ENCODE results near the gene TMEM242. TPM values are rescaled to one million over a fixed set of nuclear protein-coding genes. Genes with fewer than 3 reads are reported as not detected.

TMEM242 gene
- 1 to 10 TPM; 3.9 to 7.7 (median 6.3) TPM for total RNA-seq

DNA sequence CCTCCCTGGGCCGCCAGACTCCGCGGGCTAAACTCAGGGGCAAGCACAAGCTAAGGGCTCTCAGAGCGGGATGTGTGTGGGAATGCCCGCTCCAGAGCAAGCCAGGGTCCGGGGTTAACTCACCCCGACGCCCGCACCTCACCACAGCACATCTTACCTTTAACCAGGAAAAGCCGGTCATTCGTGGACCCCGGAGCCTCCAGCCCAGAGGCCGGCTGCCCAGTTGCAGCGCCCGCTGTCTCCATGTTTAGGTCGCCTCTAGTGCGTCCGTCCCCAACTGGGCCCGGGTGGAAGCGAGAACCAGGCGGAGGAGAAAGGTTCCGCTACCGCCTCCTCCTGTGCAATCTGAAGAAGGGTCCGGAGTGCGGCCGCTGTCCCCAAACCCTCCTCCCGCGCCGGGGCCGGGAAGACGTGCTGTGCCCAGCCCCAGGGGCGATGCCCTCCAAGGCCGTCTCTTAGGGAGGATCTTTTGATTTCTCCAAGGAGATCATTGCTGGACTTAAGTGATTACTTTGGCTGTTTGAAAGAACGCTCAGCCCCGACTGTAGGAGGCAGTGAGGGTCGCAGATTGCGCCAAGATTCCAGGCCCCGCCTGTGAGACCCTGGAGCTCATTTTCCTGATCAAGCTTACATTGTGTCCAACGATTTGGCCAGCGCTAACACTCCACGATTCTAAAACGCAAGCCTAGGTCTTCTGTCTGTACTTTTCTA lies at the start of gene TMEM242:
TMEM242 (minus strand) TSS at position 265 of the 711 bp plus-strand sequence; CDS start at position 245, 20 bp downstream.
- ATAC-seq, result peak; percentile 95
- TF ChIP-seq POLR2A (IDR thresholded peaks at IDR 0.05), result peak; percentile 78
- TF ChIP-seq, protein P1, sequence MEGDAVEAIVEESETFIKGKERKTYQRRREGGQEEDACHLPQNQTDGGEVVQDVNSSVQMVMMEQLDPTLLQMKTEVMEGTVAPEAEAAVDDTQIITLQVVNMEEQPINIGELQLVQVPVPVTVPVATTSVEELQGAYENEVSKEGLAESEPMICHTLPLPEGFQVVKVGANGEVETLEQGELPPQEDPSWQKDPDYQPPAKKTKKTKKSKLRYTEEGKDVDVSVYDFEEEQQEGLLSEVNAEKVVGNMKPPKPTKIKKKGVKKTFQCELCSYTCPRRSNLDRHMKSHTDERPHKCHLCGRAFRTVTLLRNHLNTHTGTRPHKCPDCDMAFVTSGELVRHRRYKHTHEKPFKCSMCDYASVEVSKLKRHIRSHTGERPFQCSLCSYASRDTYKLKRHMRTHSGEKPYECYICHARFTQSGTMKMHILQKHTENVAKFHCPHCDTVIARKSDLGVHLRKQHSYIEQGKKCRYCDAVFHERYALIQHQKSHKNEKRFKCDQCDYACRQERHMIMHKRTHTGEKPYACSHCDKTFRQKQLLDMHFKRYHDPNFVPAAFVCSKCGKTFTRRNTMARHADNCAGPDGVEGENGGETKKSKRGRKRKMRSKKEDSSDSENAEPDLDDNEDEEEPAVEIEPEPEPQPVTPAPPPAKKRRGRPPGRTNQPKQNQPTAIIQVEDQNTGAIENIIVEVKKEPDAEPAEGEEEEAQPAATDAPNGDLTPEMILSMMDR (IDR thresholded peaks at IDR 0.05 in 4 of 5, conservative IDR thresholded peaks at IDR 0.05 in 1 of 5), result peak in 4 of 5 experiments; percentile 41 to 48 (median 42)
- peak within 1 kb of the TSS; percentile 89 to 94 (median 92) for H3K27ac ChIP-seq
- H3K36me3 ChIP-seq, result peaks cover 0 to 10% of the 10 kb centered on the region in 2 donors
- H3K27me3 ChIP-seq, result no peaks in the 10 kb centered on the region
- in situ Hi-C loops (cut with MboI; ENCODE audit: low sequenced_read_pairs in 4 of 4), result loop anchor here in 2 of 4 donors (10.0 kb wide), 2 partner anchors 51 to 271 kb away; no protein-coding TSS in a partner anchor
- no peaks in the 10 kb centered on the region for H3K9me3 ChIP-seq
- DNase-seq, result peak; percentile 85 to 90
- H3K4me3 ChIP-seq, result peak within 1 kb of the TSS; percentile 73 to 91 (median 80)
- intact Hi-C loops (cut with DNase I; ENCODE audit: low total_unique reads), result loop anchor here (2.0 kb wide), 1 partner anchor 57 kb away; the partner anchor contains the start of gene ZDHHC14
- peaks cover 16 to 31% of the 10 kb centered on the region in 2 donors for H3K4me1 ChIP-seq

DNA sequence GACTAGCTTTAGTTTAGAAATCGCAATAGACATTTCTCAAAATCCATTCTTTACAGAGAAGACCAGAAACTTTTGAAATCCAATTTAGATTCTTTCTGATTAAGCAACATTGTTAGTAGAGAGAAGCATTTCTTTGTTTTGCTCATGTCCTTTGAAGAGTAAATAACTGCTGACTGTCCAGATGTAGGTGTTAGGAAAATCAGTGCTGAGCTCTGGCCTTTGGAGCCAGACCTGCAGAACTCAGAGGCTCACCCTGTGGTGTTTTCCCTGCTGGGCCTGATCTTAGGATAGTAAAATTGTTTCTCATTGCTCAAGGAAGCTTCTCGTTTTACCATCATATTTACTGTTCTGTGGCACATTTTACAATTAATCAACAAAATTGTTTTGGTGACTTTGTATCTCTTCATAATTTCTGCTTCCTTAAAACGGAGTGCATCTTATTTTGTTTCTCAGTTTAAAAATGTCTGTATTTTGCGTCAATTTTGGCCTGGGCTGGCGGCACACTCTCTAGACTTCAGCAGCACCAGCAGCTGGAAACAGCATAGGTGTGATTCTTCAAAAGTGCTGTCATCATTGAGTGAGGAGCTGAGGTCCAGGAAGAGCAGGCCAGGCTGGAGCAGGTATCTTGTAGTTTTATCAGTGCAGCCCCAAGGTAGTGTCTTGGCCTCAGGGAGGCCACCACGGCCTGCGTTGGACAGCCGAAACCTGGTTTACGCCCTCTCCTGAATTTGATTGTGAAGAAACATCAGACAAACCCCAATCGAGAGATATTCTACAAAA lies 49.4 kb upstream of the TMEM242 start:
- Histone ChIP-seq H3K36me3 (no peaks in the 10 kb centered on the region), H3K27ac (no peak overlapping the region), H3K27me3 (no peaks in the 10 kb centered on the region), H3K4me1 (no peaks in the 10 kb centered on the region), H3K4me3 (no peak overlapping the region), H3K9me3 (no peaks in the 10 kb centered on the region)
- no peak for DNase-seq
- in situ Hi-C loops (cut with MboI; ENCODE audit: low sequenced_read_pairs in 4 of 4), result loop anchor here in 1 of 4 donors (10.0 kb wide), 1 partner anchor 48 kb away; the partner anchor contains the start of gene TMEM242
- intact Hi-C loops (cut with DNase I; ENCODE audit: low total_unique reads), result no loop called here
- no peak for ATAC-seq
- TF ChIP-seq POLR2A (IDR thresholded peaks at IDR 0.05), result no peak
- TF ChIP-seq, protein P1 (IDR thresholded peaks at IDR 0.05 in 4 of 5, conservative IDR thresholded peaks at IDR 0.05 in 1 of 5), result no peak

DNA sequence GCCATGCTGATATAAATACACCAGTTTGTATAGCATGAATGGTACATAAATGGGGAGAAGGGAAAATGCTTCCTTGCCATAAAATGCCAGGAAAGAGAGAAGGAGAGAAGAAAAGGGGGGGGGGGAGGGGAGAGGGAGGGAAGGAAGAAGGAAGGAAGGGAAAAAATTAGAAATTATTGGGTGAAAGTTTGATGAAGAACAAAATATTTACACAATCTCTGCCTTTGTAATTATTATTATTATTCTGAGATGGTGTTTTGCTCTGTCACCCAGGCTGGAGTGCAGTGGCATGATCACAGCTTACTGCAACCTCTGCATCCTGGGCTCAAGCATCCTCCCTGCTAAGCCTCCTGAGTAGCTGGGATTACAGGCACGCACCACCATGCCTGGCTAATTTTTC lies 47.4 kb upstream of the TMEM242 start:
- ATAC-seq (no peak), DNase-seq (no peak)
- Histone ChIP-seq H3K27ac (no peak overlapping the region), H3K4me3 (no peak overlapping the region), H3K9me3 (no peaks in the 10 kb centered on the region), H3K4me1 (no peaks in the 10 kb centered on the region), H3K27me3 (no peaks in the 10 kb centered on the region), H3K36me3 (no peaks in the 10 kb centered on the region)
- in situ Hi-C loops (cut with MboI; ENCODE audit: low sequenced_read_pairs in 4 of 4), result loop anchor here in 1 of 4 donors (10.0 kb wide), 1 partner anchor 46 kb away; the partner anchor contains the start of gene TMEM242
- TF ChIP-seq POLR2A (IDR thresholded peaks at IDR 0.05), result no peak
- TF ChIP-seq, protein P1 (IDR thresholded peaks at IDR 0.05 in 4 of 5, conservative IDR thresholded peaks at IDR 0.05 in 1 of 5), result no peak
- intact Hi-C loops (cut with DNase I; ENCODE audit: low total_unique reads), result no loop called here

DNA sequence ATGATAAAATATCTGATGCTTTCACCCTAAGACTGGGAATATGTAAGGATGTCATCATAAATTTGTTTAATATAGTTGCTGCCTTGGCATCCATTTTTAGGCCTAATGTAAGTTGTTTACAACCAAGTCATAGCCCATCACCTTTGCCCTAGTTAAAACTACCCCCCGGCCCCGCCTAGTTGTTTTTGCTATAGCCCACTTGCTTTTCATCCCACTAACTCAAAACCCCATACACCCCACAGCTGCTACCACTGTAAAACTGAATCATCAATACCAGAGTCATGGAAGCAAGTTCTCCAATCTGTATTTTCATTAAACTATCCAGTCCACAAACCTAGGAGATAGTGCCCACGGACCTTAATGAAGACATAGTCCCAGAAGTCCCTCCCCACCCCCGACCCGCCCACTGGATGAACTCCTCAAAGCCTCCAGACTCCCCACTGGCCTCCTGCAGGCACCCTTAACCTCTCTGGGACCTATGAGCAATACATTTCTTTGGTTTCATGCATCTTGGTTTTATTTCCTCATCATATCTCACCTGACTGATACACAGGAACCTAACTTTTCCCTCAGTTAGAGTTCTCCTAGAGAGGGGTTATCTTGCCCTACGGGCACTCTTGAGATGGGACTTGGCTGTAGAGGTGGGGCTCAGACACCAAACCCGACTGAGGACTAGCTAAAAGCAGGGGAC lies 45.2 kb upstream of the TMEM242 start:
- in situ Hi-C loops (cut with MboI; ENCODE audit: low sequenced_read_pairs in 4 of 4), result no loop called here
- no peak for DNase-seq
- no peaks in the 10 kb centered on the region for H3K27me3 ChIP-seq
- H3K4me3 ChIP-seq, result no peak overlapping the region
- no peaks in the 10 kb centered on the region for H3K9me3 ChIP-seq
- ATAC-seq, result no peak
- intact Hi-C loops (cut with DNase I; ENCODE audit: low total_unique reads), result no loop called here
- no peaks in the 10 kb centered on the region for H3K4me1 ChIP-seq
- no peaks in the 10 kb centered on the region for H3K36me3 ChIP-seq
- TF ChIP-seq, protein P1 (IDR thresholded peaks at IDR 0.05 in 4 of 5, conservative IDR thresholded peaks at IDR 0.05 in 1 of 5), result no peak
- no peak for TF ChIP-seq POLR2A (IDR thresholded peaks at IDR 0.05)
- no peak overlapping the region for H3K27ac ChIP-seq
